H1 (cell line): ENCODE results near the gene MYO15A. TPM values are rescaled to one million over a fixed set of nuclear protein-coding genes. Genes with fewer than 3 reads are reported as not detected.

Experiments
- BACH1 ChIP-seq: IDR thresholded peaks from 2 replicates; pipeline ENCODE4 v1.6.1; 2012; ENCODE audit warnings: low read length, improper control_type of control experiment
- CHD7 ChIP-seq: fragments of 300-600 bp; sonication (generic); IDR thresholded peaks from 2 replicates; pipeline ENCODE4 v1.7.1; 2012; ENCODE audit warnings: low read length, moderate library complexity, mild to moderate bottlenecking, inconsistent platforms; ENCODE audit not compliant: insufficient replicate concordance
- FOSL1 ChIP-seq: IDR thresholded peaks from 2 replicates; pipeline ENCODE4 v1.6.1; 2011; ENCODE audit warnings: mild to moderate bottlenecking, low read depth, low read length, moderate library complexity; ENCODE audit not compliant: insufficient read depth
- NANOG ChIP-seq: IDR thresholded peaks from 2 replicates; pipeline ENCODE4 v1.6.1; 2011; ENCODE audit warnings: low read length, low read depth, mild to moderate bottlenecking, inconsistent platforms; ENCODE audit not compliant: insufficient read depth, poor library complexity, severe bottlenecking
- SAP30 ChIP-seq: fragments of 300-600 bp; sonication (generic); IDR thresholded peaks from 2 replicates; pipeline ENCODE4 v1.7.1; 2012; ENCODE audit warnings: low read length, moderate library complexity, mild to moderate bottlenecking, inconsistent platforms; ENCODE audit not compliant: insufficient read depth, insufficient replicate concordance
- SP1 ChIP-seq: IDR thresholded peaks from 2 replicates; pipeline ENCODE4 v1.6.1; 2011; ENCODE audit warnings: low read depth, low read length
- SP4 ChIP-seq: IDR thresholded peaks from 2 replicates; pipeline ENCODE4 v1.6.1; 2012; ENCODE audit warnings: low read length, inconsistent platforms
- polyA plus RNA-seq, 7 experiments: library from polyadenylated mRNA; depleted of rRNA in 3 of 7; stranded (reverse) in 5 of 7; unstranded in 2 of 7; fragments of >200 nt in 5 of 7; fragments of 200-250 nt in 2 of 7; gene quantifications; 1 replicate in 5 of 7; 2 replicates in 1 of 7; 4 replicates in 1 of 7; pipeline versions ENCODE4 v1.2.1 to v1.2.3, GENCODE V29; 2011 to 2013; ENCODE audit warnings: missing spikeins in 2 of 7, mixed read lengths in 2 of 7
- total RNA-seq: library from RNA; stranded (reverse); fragmentation: NEBNext Ultra II Directional; extraction: Animal tissue kit (Norgen Biotek cat#: 25700); gene quantifications from 2 replicates; pipeline ENCODE4 v1.2.1, GENCODE V29; 2021

MYO15A gene
- total and polyA plus RNA-seq, 2 of the 8 experiments (the other 6 are each of a cell fraction or from before 2014, with no cell fraction given): 1.6 to 4.2 TPM

DNA sequence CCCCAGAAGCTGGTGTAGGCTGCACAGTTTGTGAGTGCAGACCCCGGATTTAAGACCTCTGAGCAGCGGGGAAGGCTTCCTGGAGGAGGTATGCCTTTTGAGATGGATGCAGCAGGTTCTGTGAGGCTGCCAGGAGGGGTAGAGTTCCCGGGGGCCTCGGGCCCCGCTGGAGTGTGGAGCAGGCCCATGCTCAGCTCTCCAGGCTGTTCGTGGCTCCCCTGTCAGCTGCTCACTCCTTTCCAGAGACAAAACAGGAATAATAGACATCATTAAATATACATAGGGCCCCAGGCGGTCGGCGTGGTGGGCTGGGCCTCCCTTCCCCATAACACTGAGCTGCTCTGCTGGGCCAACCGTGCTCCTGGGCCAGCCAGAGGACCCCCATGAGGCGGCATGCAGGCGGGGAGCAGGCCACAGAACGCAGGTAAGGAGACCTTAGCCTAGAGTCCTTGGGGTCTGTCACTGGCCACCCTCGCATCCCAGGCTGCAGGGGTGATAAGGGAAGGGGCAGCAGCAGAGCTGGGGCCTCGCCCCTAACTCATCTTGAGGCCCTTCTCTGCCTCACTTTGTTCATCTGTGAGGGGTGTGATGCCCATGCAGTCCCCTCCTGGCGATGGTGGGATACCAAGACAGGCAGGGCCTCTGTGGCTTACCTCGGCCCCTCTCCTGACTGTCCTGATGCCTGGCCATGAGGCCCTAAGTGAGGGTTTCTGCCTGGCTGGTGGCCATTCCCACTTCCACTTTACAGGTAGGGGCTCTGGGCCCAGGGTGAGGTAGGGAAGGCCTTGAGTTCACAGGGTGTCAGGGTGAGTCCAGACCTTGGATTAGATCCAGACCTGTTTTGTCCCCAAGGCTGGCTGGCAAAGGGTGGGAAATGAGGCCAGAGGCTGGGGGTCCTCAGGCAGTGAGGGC is at the start of gene MYO15A (continued):
- TF ChIP-seq BACH1 (no peak), SP1 (no peak), SP4 (no peak), FOSL1 (no peak), SAP30 (no peak), NANOG (no peak), CHD7 (no peak)
